ENCODE data around the gene EGFR.

Gene EGFR

DNA sequence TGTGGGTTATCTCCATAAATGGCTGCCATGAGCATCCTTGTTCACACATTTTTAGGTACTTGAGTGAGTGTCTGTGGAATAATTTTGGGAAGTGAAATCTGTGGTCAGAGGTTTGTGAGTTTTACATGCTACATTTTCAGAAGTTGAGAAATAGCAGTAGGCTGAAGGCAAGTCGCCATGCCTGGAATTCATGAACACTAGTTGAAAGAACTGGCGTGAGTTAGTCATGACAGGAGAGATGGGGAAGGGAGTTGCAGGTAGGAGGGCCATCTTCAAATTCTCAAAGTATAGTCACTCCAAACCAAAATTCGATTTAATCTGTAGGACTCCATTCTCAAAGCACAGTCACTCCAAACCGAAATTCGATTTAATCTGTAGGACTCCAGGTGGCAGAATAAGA is 89.6 kb downstream of the EGFR start:
- no peak for DNase-seq

DNA sequence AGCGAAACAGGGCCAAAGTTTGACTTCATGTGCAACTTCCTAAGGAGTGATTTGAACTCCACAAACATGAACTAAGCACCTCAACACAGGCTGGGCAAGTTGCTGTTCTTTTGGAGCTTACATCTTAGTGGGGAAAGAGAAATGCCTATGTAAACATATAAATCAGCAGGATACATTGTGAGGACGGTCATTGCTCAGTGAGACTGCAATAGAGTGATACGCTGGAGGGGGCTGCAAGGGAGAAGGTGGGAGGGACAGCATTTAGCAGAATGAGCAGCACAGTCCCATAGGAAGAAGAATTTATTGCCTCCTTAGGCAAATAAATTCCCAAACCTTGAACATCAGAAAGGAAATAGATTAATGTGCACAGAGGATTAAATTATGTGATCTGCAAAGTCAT is 90.0 kb downstream of the EGFR start:
- no peak for DNase-seq

DNA sequence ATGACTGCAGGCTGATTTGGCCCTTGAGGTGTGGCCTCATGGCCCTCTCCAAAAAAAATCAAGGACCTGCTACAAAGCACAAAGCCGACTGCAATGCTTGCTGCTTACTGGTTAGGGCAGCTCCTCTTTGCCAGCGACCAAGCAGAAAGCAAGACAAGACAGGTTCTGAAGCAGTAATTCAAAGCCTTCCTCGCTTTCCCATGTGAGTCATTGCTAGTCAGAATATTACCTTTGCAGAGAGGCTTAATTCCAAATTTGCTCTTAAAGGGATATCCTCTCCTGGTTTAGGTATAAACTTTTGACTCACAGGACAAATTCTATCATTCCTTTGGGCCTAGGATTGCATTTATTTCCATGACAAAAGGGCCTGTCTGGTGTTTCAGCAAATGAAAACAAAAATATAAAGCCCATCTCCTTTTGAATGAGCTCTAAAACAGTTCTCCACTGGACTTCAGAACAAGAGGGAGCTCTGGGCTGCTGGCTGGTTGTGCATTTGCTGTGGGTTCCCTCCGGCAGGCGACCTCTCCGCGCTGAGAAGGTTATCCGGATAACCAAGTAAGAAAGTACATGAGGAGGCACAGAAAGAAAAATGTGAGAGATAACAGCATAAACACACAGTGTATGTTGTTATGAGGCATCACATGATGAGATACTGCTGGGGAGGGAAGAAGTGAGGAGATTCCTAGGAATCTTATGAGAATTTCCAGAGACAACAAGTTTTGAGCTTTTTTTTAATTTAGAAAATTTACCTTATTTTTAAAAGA is 90.8 kb downstream of the EGFR start:
- DNase-seq: no peak

DNA sequence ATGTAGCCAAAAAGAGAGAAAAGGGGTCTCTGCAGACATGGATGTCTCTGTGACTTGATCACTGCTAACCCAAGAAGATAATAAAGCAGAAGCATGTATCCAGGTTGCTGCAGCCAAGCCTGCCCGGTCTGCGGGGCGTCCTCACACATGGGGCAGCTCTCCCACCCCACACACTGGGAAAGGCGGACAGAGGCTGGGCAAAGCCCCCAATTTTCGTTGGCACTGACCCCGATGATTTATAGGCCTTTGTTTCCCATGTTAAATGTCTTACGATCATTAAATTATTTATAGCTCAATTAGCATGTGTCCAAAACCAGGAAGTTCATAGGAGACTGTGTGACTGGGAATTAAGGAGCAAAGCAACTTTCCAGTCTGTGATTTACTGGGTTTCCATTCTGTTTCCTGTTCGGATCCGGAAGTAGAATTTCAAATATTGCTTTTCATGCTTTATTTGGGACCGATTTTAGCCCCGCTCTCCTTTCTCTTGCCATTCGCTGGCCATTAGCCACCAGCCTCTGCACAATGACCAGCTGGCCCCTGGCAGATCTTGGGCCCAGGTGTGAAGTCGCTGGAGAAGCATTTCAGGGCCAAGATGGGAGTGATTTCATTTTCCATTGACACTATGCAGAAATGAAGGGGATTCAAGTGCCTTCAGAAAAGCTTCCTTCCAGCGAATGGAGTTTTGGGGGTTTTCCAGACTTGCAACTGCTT is 91.6 kb downstream of the EGFR start:
- no peak for DNase-seq

- DNase-seq: no peak
Measured at GRCh38 chr7:55110993-55111361, 92.2 kb downstream of the EGFR start.

- DNase-seq: no peak
Measured at GRCh38 chr7:55112056-55112455, 93.2 kb downstream of the EGFR start.

DNA sequence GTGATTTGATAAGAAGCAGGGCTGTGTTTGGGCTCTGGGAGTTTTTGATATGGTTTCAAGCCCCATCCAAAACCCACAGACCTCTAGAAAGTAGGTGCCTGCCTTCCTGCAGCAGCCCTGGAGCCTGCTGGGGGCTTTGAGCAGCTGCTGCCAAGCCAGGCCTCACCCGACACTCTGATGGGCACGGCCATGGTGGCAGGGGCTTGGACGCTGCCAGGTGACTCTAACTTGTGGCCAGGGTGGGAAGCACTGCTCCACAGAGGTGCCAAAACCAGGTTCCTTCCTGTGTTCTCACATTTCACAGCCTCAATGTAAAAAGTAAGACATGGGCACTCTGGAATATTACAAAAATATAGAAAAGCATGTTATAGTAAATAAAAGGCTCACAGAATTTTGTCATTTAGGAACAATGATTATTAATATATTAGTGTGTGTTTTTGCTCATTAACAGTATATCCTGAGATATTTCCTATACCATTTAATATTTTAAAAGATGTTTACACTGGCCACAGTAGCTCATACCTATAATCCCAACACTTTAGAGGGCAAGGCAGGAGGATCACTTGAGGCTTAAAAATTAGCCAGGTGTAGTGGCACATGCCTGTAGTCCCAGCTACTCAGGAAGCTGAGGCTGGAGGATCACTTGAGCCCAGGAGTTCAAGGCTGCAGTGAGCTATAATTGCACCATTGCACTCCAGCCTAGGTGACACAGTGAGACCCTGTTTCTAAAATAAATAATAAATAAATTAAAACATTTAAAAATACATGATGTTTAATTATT is 95.1 kb downstream of the EGFR start:
- no peak for DNase-seq

DNA sequence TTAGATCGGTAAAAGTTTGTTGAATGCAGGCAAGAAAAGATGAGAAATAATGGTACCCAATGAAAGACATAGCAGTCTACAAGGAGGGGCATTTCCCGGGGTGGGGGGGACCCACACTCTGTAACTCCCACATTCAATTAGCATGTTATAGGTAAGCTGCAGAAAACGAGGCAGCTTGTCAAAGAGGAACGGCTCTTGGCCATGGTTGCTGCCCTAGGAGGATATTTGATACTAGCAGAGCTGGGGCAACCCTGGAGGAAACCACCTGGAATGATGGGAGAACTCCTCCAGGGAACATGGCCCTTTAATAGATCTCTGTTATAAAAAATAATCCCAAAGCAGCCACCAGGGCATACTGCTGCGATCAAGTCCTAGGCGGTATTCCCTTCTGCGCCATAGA is 98.5 kb downstream of the EGFR start:
- no peak for DNase-seq

DNA sequence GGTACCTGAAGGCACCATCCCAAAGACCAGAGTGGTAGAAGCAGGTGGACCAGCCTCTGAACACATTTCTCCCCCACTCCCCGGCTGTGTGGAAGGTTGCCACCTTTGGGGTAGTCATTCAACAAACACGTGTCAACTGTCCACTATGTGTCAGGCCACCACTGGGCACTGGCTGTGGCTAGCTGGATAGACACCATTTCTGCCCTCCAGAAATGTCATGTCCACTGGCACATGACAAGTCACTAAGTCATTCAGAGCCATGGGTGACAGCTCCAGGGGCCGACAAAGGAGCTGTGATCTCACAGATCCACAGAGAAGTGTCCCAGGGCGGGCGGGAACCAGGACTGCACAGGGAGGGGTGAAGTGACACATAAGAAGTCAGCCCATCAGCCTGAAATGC is 99.6 kb downstream of the EGFR start:
- no peak for DNase-seq

- no peak for DNase-seq
Measured at GRCh38 chr7:55119571-55119970, 100.8 kb downstream of the EGFR start.

DNA sequence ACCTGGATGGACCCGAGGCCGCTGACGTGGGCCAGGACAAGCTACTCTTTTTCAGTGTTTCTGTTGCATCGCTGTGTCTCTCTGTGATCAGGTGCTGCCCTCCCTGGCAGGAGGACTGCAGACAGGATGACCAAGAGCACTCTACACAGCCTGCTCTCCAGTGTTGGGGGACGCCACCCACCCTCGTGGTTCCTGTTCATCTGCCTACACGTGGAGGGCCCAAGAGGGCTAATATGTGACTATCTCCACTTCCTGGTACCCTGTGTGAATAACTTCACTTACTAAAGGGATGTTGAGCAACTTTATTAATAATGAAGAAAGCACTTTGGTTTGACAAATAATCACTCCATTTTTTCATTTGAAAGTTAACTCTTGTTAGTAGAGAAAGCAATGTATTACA is 101.3 kb downstream of the EGFR start:
- no peak for DNase-seq

GRCh38 chr7:55120501-55121198 is 101.8 kb downstream of the EGFR start:
- no peak for DNase-seq

- no peak for DNase-seq
Measured at GRCh38 chr7:55121249-55121648, 102.4 kb downstream of the EGFR start.

GRCh38 chr7:55122263-55122662 is 103.4 kb downstream of the EGFR start:
- no peak for DNase-seq

GRCh38 chr7:55124989-55125875 is 106.4 kb downstream of the EGFR start:
- DNase-seq: no peak

GRCh38 chr7:55127135-55127551 is 108.3 kb downstream of the EGFR start:
- DNase-seq: no peak

- peak; percentile 67 for DNase-seq
Measured at GRCh38 chr7:55127622-55128081, 108.8 kb downstream of the EGFR start.

DNA sequence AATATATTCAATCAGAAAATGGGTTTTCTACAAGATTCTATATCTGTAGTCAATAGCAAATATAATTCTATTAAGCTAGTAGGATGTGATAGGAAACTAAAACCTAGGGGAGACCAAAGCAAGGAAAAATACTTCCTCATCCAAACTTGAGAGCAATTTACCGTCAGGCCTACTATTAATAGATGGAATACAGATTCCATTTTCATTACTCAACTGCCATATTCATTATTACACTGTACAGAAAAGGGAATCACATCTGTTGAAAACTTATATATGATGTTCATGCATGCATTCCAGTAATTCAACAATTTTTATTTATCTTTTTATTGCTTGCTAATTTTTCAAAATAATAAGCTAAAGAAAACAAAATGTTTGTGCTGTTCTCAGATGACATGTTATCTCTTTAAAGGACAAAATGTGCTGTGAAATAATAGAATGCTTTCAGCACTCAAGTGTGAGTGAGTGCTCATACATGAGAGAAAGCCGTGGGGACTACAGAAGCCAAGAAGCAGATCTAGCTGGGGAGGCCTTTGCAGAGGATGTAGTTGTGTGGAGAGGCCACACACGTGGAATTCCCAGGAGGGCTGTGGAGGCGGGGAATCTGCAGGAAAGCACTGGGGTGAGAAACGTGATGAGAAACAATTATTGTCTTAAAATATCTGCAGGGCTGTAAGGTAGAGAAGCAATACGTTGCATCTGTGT is 110.0 kb downstream of the EGFR start:
- no peak for DNase-seq

GRCh38 chr7:55129541-55130394 is 111.0 kb downstream of the EGFR start:
- DNase-seq: no peak

GRCh38 chr7:55130395-55131141 is 111.8 kb downstream of the EGFR start:
- DNase-seq: no peak
